Measurements from ENCODE around the gene FBXO31.

GRCh38 chr16:87387942-87388817, 4.6 kb upstream of the FBXO31 start:
- no peak for TF ChIP-seq EZH2 (IDR thresholded peaks at IDR 0.05; ENCODE audit: insufficient read depth, poor library complexity, severe bottlenecking)
- TF ChIP-seq EZH2phosphoT487 (IDR thresholded peaks at IDR 0.05; ENCODE audit: insufficient read depth, low read depth): no peak
